Liver (tissue), 3 donors: ENCODE measurements around the gene CAGE1.

ENCODE experiments used
- FOXA2 ChIP-seq: IDR thresholded peaks from 2 replicates; pipeline ENCODE4 v1.6.1; 2016; ENCODE audit warnings: antibody characterized with exemption
- JUND ChIP-seq, 2 donors: IDR thresholded peaks; 2 replicates each; pipeline ENCODE4 v1.6.1; 2016; ENCODE audit warnings: antibody characterized with exemption in 2 of 2
- RAD21 ChIP-seq, 2 donors: IDR thresholded peaks; 2 replicates each; pipeline ENCODE4 v1.6.1; 2016; ENCODE audit warnings: antibody characterized with exemption in 2 of 2, mild to moderate bottlenecking in 2 of 2
- REST ChIP-seq: IDR thresholded peaks from 2 replicates; pipeline ENCODE4 v1.6.1; 2016; ENCODE audit warnings: antibody characterized with exemption, mild to moderate bottlenecking
- RXRA ChIP-seq, 2 donors: IDR thresholded peaks; 2 replicates each; pipeline ENCODE4 v1.6.1; 2017 to 2018; ENCODE audit warnings: antibody characterized with exemption in 2 of 2, mild to moderate bottlenecking in 1 of 2
- SP1 ChIP-seq: IDR thresholded peaks from 2 replicates; pipeline ENCODE4 v1.6.1; 2018; ENCODE audit warnings: antibody characterized with exemption, mild to moderate bottlenecking
- TAF1 ChIP-seq: conservative IDR thresholded peaks from 2 replicates; pipeline ENCODE4 v1.6.1; 2016; ENCODE audit warnings: antibody characterized with exemption, mild to moderate bottlenecking
- YY1 ChIP-seq: IDR thresholded peaks from 2 replicates; pipeline ENCODE4 v1.6.1; 2016; ENCODE audit warnings: antibody characterized with exemption, mild to moderate bottlenecking
- TF ChIP-seq, protein P1 (sequence below): fragments of 150-350 bp; IDR thresholded peaks from 2 replicates; pipeline ENCODE4 v1.5.1; 2017; ENCODE audit warnings: improper control_type of control experiment, low read depth, low read length; ENCODE audit not compliant: missing input control
- TF ChIP-seq, protein P2 (sequence below): IDR thresholded peaks from 2 replicates; pipeline ENCODE4 v1.6.1; 2016; ENCODE audit warnings: antibody characterized with exemption
- TF ChIP-seq, protein P3 (sequence below): IDR thresholded peaks from 2 replicates; pipeline ENCODE4 v1.6.1; 2016; ENCODE audit warnings: antibody characterized with exemption
- TF ChIP-seq, protein P4 (sequence below): IDR thresholded peaks from 2 replicates; pipeline ENCODE4 v1.6.1; 2016; ENCODE audit warnings: antibody characterized with exemption
- donor health status: healthy.
- donor health status: healthy.

- TF ChIP-seq TAF1, result no peak
- TF ChIP-seq, protein P1, sequence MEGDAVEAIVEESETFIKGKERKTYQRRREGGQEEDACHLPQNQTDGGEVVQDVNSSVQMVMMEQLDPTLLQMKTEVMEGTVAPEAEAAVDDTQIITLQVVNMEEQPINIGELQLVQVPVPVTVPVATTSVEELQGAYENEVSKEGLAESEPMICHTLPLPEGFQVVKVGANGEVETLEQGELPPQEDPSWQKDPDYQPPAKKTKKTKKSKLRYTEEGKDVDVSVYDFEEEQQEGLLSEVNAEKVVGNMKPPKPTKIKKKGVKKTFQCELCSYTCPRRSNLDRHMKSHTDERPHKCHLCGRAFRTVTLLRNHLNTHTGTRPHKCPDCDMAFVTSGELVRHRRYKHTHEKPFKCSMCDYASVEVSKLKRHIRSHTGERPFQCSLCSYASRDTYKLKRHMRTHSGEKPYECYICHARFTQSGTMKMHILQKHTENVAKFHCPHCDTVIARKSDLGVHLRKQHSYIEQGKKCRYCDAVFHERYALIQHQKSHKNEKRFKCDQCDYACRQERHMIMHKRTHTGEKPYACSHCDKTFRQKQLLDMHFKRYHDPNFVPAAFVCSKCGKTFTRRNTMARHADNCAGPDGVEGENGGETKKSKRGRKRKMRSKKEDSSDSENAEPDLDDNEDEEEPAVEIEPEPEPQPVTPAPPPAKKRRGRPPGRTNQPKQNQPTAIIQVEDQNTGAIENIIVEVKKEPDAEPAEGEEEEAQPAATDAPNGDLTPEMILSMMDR, result no peak
- TF ChIP-seq SP1, result no peak
- TF ChIP-seq, protein P2, sequence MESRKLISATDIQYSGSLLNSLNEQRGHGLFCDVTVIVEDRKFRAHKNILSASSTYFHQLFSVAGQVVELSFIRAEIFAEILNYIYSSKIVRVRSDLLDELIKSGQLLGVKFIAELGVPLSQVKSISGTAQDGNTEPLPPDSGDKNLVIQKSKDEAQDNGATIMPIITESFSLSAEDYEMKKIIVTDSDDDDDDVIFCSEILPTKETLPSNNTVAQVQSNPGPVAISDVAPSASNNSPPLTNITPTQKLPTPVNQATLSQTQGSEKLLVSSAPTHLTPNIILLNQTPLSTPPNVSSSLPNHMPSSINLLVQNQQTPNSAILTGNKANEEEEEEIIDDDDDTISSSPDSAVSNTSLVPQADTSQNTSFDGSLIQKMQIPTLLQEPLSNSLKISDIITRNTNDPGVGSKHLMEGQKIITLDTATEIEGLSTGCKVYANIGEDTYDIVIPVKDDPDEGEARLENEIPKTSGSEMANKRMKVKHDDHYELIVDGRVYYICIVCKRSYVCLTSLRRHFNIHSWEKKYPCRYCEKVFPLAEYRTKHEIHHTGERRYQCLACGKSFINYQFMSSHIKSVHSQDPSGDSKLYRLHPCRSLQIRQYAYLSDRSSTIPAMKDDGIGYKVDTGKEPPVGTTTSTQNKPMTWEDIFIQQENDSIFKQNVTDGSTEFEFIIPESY, result no peak
- TF ChIP-seq FOXA2, result no peak
- TF ChIP-seq, protein P3, sequence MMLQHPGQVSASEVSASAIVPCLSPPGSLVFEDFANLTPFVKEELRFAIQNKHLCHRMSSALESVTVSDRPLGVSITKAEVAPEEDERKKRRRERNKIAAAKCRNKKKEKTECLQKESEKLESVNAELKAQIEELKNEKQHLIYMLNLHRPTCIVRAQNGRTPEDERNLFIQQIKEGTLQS, result no peak
- no peak for TF ChIP-seq REST
- no peak for TF ChIP-seq JUND (IDR thresholded peaks at IDR 0.05)
- TF ChIP-seq, protein P4, sequence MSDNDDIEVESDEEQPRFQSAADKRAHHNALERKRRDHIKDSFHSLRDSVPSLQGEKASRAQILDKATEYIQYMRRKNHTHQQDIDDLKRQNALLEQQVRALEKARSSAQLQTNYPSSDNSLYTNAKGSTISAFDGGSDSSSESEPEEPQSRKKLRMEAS, result no peak
- no peak for TF ChIP-seq RAD21 (IDR thresholded peaks at IDR 0.05)
- TF ChIP-seq YY1, result no peak
- TF ChIP-seq RXRA (IDR thresholded peaks at IDR 0.05), result no peak
These were observed 45.7 kb downstream of the CAGE1 start for GRCh38 chr6:7343546-7344475.
